Hippocampal formation (tissue), 2 donors: Measurements from ENCODE around the gene NFASC.

ENCODE experiments used
- DNase-seq, 2 donors: peaks; one replicate each; lab custom pipeline; 2025; lab: John Stamatoyannopoulos, UW

NFASC gene

DNA sequence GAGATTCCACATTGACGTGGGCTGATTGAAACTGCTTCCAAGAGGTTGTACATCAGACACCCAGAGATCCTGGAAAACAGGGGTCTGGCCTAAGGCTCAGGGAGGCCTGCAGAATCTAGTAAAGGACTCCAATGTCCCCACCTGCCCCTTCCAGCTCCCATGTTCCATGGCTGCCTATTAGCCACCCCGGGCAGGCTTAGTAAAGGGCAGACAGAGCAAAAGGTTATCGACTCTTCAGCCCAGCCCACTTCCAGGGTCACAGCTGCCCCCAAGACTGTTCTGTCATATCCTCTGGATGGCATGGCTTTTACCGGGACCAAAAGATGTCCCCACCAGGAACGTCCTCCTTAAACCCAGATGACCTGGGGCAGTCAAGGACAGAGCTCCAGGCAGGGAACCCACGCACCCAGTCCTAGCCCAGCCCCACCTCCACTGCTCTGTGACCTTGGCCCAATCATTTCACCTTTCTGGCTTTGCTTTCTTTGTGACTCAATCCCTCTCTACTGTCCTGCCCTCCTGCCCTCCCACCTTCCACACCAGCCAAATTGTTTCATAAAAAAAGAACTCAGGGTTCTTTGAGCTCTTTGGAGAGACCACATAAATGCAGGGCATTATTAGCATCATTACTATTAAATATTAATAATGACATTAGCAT is 167.6 kb downstream of the NFASC start:
- DNase-seq, result no peak

DNA sequence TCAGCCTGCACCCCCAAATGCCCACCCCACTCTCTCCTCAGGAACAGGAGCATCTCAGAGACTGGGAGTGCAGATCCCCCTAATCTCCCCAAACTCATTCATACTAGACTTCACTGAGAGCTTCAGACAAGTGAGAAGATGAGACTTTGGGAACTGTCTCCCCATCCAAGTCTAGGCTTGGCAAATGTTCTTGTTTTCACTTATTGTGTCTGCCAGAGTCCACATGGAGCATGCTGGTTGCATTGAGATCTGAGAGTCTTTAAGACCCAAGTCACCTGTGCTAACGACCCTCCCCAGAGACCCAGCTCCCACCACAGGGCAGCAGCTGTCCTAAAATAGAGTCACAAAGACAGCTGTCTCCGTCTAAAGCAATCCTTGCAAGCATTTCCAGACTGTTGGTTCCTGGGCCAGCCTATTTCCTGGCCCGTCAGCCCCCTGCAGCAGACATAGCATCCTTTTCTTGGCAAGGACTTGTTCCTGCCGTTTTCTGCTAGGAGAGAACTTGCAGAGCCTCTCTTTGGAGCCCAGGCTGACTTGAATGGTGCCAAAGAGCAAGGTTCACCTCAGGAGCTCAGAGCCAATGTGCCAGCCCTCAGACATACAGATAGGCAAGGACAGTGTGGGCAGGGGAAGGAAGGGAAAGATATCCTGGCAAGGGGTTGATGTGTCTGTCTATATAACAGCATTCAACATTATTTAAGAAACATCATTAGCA is 170.5 kb downstream of the NFASC start:
- DNase-seq, result no peak

DNA sequence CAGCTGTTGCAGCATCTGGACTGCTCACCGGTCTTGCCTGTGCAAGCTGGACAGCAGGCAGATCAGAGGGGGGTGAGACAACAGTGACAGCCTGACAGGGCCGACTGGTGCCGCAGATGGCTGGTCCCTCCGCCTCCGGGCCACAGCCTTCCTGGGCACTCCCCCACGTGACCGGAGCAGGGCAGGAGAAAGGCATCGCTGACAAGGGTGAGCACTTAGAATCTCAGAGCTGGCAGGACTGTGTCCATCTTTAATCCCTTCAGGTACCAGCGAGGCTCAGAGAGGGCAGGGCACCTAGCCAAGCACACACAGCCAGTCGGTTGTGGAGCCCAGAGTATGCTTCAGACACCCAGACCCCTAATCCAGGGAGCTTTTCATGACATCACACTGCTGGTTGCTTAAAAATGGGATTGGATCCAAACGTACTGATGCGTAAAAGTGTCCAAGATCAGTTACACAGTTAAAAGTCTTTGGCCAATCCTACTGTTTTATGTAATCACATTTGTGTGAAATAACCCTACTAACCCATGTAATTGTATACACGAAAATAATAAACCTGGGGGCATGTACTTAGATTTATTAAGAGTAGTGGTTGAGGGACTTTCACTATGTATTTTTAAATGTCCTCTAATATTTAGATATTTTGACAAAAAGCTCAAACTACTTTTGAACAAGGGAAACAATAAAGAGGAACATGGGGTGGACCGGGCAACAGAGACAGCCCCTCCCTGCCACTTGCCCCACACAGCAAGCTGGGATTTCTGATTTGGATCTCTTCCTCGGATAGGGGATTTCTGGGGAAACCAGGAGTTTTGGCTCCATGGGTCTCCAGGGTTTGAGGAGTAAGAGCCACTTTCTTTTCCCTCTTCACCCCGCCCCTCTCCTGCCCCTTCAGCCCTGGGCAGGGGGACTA is 171.6 kb downstream of the NFASC start:
- DNase-seq, result peak; percentile 37 to 76

DNA sequence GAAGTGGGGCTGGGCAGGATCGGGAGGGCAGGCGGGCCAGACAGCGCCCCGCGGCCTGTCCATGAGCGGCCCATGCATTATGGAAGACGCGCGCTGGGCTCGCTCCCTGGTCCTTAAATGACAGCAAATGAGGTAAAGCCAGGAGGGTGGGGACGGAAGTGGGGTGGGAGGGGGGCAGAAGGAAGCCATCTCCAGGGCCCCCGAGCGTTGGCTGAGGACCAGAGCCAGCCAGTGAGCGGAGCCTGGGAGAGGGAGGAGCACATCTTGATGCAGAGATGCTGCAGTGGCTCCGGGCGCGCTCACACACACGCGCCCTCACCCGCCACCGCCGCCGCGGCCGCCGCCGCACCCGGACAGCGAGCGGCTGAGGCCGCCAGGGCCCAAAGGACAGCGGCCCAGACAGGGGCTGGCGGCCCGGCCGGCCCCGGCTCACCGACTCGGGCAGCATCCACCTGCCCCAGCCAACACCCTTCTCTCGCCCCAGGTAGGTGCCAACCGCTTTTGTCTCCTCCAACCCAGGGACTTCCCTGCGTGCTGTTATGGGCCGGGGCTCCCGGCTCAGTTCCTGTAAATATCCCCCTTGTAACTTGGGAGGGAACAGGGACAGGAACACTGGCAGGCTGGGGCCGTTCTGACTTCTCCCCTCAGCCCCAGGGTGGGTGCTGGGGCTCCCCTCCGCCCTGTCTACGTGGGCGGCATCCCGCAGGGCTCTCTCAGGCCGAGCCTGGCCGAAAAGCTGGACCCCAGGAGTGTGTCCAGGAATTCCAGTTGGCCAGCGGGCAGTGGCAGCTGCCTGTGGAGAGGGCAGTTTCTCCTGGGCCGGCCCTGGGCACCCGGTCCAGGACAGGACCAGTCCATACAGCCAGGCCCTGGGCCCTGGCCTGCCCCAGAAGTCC is 172.5 kb downstream of the NFASC start, which contains the start of gene CNTN2:
Gene CNTN2 (plus strand): TSS at position 302 of the 896 bp plus-strand sequence. CDS start 9,974 bp downstream, outside the sequence.
- peak; percentile 86 to 88 for DNase-seq

DNA sequence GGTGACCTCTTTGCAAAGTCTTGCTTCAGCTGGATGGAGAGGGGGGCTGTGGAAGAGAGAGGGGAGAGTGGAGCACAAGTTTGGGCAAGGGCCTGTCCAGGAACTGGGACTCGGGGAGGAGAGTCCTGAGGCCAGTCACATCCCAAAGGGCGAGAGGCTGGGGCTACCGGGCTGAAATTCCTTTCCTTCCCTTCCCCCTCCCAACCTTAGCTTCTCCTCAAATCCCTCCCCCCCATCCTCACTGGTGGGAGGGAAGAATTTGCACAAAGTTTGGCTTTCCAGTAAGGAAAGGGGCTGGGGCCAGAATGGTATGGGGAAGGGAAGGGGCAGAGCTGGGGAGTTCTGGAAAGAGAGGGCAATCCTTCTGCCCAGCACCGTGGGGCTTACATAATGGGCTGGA is 173.2 kb downstream of the NFASC start:
- no peak for DNase-seq

DNA sequence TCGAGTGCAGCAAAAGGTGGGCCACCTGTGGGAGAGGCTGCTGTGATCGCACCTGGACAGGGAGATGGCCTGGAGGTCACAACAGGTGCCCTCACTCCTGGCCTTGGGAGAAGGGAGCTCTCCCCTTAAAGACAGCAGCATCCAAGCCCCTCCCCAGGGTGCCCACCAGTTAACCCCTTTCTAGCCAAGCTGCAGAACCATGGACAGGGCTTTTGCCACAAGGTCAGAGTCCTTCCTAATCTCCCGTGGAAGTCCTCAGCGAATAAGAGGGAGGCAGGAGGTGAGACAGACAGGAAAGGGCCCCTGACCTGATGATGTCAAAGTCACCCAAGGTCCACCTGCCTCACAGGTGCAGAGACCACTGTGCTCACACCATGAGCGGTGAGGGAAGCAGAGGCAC is 174.1 kb downstream of the NFASC start:
- DNase-seq, result no peak

DNA sequence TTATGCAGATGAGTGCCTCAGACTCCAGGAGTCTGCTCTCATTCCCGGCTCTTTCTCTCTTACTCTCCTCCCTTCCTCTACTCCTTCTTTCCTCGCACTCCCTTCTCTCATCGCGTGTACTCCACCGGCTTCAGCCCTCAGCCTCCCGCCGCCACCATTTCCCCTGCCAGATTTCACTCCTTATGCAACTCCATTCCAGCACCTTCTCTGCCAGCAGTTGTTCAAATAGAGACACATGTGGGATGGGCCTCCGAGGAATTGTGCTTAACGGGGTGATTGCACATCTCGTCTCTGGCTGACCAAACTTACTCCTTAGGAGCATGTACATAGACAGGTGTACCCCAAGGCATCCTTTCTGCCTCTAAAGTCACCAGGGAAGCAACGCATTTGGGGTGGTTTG is 174.5 kb downstream of the NFASC start:
- DNase-seq, result no peak

DNA sequence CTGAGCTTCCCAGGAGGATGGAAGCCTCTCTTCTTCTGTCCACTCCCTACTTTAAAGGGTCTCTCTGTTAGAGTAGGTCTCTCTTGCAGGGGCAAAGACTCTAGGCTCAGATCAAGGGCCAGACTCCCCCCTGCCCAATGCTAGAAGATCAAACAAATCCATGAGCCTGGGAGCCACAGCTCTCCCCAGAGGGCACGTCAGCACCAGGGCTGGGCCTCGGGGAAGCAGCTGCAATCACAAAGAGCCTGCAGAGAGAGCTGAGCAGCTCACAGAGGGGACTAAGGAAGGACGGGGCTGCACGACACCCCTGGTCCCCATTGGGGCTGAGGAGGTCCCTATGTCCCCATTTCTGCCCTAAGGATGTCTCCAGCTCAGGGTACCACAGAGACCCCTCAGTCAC is 176.2 kb downstream of the NFASC start:
- peak; percentile 71 to 73 for DNase-seq

DNA sequence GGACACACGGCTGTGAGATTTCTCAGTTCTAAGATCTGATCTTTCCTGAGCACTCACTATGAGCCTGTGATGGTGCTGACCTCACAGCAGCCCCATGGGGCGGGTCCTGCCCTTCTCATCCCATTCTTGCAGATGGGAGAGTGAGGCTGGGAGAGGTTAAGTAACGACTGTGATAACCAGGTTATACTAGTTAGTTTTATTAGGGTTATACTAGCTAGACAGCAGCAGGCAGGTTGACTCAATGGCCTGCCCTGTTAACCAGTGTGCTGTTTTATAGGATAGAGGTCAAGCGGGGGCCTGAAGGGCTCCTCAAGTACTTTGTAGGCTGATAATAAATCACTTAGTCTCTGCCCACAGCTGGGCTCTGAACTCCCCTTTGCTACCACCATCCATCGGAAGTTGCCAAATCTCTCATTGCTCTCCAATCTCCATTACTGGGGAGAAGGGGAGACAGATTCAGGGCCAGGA is 177.1 kb downstream of the NFASC start:
- peak; percentile 52 to 71 for DNase-seq

DNA sequence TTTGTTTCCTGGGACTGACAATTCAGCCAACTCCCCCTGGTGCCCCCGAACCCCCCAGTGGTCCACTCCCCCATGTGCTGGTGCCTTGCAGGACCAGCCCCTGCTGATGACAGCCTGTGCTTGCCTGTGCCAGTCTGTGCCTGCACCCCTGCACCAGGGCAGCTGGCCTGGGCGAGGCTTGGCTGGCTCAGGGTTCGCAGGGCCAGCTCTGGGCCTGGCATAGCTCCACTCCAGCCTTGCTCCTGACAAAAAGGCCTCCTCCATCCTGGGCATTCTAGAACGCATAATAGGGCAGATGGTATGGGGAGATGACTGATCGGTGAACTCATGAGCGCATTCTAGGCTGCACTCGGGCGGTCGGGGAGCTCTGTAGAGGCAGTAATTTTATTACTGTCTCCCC is 177.7 kb downstream of the NFASC start:
- peak; percentile 86 to 95 for DNase-seq

DNA sequence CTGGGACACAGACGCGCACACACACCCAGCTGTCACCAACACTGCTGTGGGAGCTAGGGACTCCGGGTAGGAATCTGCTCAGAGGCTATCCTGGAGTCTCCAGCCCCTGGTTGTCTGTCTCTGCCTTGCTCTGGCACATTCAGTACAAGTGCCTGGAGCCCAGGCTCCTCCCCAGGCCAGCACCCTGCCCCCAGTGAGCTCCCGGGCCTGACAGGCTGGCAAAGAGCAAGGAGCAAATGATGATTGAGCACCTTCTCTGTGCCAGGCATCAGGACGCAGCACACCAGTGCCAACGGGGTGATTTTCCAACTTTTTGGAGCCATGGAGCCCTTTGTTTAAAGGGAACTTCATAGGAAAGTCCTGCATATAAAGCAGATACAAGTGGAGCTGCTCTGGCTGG is 178.8 kb downstream of the NFASC start:
- DNase-seq, result peak in 1 of 2 donors; percentile 63

DNA sequence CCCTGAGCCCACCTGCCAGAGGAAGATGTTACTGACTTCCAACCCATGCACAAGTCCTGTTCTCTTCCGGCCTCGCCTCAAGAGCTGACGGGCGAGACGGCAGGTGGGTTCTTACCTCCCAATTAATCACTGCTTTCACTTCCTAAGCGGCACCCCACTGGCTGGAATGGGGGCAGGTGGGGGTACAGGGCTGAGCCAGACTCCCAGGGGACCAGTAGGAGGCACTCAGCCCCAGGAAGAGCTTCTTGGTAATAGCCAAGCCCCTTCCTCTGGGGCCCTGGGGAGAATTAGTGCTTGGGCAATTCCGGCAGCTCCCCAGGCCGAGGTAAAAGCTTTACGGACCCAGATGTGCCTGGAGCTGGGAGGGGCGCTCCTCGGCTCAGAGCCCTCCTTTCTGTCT is 182.0 kb downstream of the NFASC start:
- no peak for DNase-seq

DNA sequence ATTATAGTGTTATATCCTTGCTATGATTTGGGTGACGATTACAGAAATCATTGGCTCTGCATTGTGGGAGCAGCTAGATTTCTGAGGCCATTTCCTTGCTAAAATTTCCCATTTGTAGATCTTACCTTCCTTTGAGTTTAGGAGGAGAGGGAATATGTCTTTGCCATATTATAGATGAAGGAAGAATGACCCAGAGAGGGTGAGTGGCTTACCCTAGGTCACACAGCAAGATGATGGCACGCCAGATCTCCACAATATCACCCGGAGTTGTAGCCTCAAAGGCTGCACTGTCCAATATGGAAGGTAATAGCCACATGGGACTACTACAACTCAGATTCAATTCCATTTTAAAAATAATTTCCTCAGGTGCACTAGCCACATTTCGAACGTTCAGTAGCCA is 182.6 kb downstream of the NFASC start:
- DNase-seq, result no peak

DNA sequence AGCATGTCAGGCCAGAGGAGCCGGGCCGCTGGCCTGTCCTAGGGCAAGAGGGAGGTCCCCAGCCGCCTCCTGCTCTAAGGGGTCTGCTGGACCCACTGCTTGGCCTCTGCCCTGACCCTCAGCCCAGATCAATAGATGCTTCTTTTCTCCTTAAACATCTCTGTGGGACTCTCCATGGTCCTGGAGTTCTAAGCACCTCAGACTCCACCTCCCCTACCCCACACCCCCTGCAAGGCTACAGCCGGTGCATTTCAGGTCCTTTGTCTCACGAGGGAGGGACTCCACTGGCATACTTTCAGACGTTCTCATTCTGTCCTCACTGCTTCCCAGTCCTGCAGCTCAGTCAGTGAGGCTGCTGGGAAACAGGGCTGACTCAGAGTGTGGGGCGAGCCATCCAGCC is 183.4 kb downstream of the NFASC start:
- no peak for DNase-seq

DNA sequence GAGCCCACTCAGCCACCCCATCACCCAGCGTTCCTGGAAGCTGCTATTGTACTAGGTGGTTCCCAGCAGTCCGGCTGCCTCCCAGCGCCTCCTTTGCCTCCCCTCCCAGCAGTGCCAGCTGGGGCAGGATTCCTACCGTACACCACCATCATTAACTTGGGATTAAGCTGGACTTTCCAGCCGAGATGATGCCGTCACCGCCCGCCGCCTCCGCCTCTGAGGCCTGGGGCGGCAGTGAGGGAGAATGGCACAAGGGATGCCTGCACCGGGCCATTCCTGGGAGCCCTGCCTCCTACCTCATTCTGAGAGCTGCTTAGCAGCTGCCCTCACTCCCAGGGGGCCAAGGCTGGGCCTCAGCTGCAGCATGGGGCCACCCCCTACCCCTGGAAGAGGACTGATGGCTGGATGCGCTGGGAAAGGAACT is 185.5 kb downstream of the NFASC start:
- no peak for DNase-seq

DNA sequence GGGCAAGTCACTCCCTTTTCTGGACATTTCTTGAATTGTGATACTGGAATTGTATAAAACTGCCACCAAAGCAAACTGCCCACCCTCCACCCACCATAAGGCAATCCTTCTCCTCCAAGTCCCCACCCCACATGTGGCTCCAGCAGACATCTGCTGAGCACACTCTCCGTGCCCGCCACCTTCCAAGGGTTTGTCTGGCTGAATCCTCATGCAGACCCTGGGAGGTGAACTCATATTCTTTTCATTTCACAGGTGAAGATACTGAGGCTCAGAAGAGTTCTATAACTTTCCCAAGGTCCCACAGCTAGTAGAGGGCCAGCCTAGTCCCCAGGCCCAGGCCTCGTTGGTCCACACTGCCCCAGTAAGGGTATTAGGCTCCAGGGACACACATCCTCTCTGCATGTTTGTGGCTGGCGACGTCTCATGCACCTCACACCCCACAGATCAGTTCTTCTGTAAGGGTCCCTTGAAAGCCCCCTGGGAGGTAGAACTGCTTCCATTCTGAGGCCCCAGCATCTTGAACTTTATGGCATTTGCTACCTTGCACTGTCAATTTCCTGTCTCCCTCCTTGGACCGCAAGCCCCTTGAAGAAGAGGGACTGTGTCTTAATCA is 186.4 kb downstream of the NFASC start:
- DNase-seq, result no peak

DNA sequence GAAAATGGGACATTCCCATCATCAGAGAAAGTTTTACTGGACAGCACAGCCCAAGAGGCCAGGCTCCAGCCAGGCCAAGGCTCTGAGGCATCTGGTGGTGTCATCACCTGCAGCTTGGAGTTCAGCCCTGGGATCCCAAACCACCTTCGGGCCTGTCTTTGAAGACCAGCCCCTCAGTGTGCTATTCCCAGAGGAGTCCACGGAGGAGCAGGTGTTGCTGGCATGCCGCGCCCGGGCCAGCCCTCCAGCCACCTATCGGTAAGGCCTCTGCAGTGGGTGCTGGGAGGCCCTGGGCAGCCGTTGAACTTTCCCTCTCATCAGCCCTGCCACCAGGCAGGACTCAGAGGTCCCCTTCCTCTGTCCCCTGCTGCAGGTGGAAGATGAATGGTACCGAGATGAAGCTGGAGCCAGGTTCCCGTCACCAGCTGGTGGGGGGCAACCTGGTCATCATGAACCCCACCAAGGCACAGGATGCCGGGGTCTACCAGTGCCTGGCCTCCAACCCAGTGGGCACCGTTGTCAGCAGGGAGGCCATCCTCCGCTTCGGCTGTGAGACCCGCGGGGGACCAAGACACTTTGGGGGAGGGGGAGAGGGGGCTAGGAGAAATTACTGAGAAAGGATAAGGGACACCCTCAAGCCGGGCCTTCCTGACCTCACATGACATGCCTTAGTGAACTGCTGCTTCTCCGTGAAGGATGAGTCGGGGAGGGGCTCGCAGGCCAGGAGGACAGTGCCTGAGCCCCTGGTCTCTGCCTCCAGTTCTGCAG is 187.3 kb downstream of the NFASC start:
- DNase-seq, result no peak

DNA sequence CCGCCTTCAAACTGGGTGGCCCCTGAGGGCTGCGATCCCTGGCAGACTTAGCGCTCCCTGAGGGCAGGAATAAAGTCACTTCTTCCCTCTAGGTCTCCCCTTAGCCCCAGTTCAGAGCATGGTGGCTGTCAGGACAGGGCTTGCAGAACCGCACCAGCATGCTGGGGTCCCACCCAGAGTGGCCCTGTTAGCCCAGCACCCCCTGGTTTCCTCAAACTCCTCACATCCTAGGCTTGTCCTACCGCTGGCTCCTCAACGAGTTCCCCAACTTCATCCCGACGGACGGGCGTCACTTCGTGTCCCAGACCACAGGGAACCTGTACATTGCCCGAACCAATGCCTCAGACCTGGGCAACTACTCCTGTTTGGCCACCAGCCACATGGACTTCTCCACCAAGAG is 188.2 kb downstream of the NFASC start:
- no peak for DNase-seq

DNA sequence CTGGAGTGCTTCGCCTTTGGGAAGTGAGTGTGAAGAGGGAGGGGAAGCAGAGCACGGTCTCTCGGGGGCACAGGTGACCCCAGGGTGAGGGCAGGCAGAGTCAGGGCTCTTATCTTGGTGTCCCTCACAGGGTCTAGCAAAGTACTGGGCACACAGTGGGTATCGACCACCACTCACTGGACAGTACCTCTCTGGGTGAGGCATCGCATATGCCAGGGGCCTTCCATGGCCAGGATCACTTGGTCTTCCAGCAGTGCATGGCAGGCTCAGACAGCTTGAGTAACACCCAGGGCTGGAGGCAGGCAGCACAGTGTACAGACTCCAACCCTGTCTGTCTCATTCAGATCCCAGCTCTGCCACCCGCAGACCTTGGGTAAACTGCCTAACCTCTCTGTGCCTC is 189.0 kb downstream of the NFASC start:
- no peak for DNase-seq

DNA sequence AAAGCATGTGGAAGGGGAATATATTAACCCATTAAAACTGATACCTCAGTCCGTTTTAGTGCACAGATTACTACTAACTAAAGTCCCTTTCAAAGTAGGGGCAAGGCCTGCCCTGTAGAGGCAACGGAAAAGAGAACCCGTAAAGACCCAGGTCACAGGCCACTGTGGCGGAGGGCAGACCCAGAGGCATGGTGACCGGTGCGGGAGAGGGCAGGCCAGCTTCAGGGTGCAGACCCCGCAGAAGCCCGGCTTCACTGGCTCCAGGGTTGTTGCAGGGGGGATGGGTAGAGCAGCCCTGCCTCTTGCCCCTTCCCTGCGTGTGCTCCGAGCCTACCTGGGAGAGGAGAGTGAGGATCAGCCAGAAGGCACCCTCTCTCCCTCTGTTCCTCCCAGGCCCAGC is 190.1 kb downstream of the NFASC start:
- DNase-seq, result no peak
